K562 (cell line): ENCODE measurements around the gene C1QBP. TPM values are rescaled to one million over a fixed set of nuclear protein-coding genes. Genes with fewer than 3 reads are reported as not detected.

Source experiments
- CBX1 ChIP-seq: sonication (generic); IDR thresholded peaks from 2 replicates; pipeline ENCODE4 v1.6.1; 2016; ENCODE audit warnings: antibody characterized with exemption, low read depth, mild to moderate bottlenecking
- GABPA ChIP-seq: fragments of 200-800 bp; sonication (Bioruptor generic); conservative IDR thresholded peaks from 2 replicates; pipeline ENCODE4 v1.6.1; 2016; ENCODE audit warnings: low read depth, missing genetic modification characterization, missing compliant biosample characterization
- HDAC1 ChIP-seq, 2 experiments: fragments of 450-650 bp; IDR thresholded peaks; 2 replicates each; pipeline ENCODE4 v1.6.1; 2016 to 2017; ENCODE audit warnings: inconsistent platforms in 1 of 2, mild to moderate bottlenecking in 1 of 2, moderate library complexity in 1 of 2
- HNRNPK ChIP-seq: fragments of 200-400 bp; formaldehyde crosslinking; IDR thresholded peaks from one replicate; pipeline ENCODE4 v1.6.1; 2018; ENCODE audit warnings: mild to moderate bottlenecking, low read depth, low read length; ENCODE audit not compliant: poor library complexity, severe bottlenecking
- MYC ChIP-seq, 2 experiments: fragments of 250-450 bp in 1 of 2; sonication (Bioruptor Pico) in 1 of 2; IDR thresholded peaks; 2 replicates each; pipeline versions ENCODE4 v1.5.1 to v1.6.1; 2012 to 2021; ENCODE audit warnings: low read depth in 2 of 2, borderline replicate concordance in 1 of 2, improper control_type of control experiment in 1 of 2, low read length in 1 of 2, mild to moderate bottlenecking in 1 of 2, moderate library complexity in 1 of 2
- OTX1 ChIP-seq: fragments of 450-650 bp; formaldehyde crosslinking; IDR thresholded peaks from 2 replicates; pipeline ENCODE4 v1.4.0; 2022; ENCODE audit warnings: mild to moderate bottlenecking
- POLR2AphosphoS5 ChIP-seq: IDR thresholded peaks from 2 replicates; pipeline ENCODE4 v1.6.1; 2011; ENCODE audit warnings: mild to moderate bottlenecking, low read depth, low read length, moderate library complexity; ENCODE audit not compliant: control insufficient read depth, insufficient read depth
- RBBP5 ChIP-seq: fragments of 200-600 bp; sonication (generic); IDR thresholded peaks from 2 replicates; pipeline ENCODE4 v1.6.1; 2012; ENCODE audit warnings: borderline replicate concordance, mild to moderate bottlenecking, low read length, control low read depth, inconsistent platforms; ENCODE audit not compliant: insufficient read depth, poor library complexity, severe bottlenecking
- YY1 ChIP-seq, 3 experiments: IDR thresholded peaks; 2 replicates each; pipeline ENCODE4 v1.6.1; 2011; ENCODE audit warnings: low read length in 2 of 3, mild to moderate bottlenecking in 2 of 3, moderate library complexity in 2 of 3, borderline replicate concordance in 1 of 3, control low read depth in 1 of 3, low read depth in 1 of 3; ENCODE audit not compliant: insufficient read depth in 3 of 3, insufficient replicate concordance in 2 of 3, control insufficient read depth in 1 of 3, insufficient read length in 1 of 3; ENCODE audit errors: extremely low read depth in 1 of 3
- ZNF282 ChIP-seq: sonication (generic); formaldehyde crosslinking; IDR thresholded peaks from 2 replicates; pipeline ENCODE4 v1.8.1; 2023; ENCODE audit warnings: missing genetic modification reagents
- polyA plus RNA-seq, 8 experiments: library from polyadenylated mRNA; depleted of rRNA in 4 of 8; stranded (reverse) in 5 of 8; unstranded in 3 of 8; fragments of >200 nt; fragmentation: Nextera tagmentation in 2 of 8; fragmentation: Illumina TruSeq in 1 of 8; extraction: Ambion mirVana in 2 of 8; extraction: Trizol in 1 of 8; gene quantifications; 2 replicates each; pipeline versions ENCODE4 v1.2.1 to v1.2.3, GENCODE V29; 2011 to 2014; ENCODE audit warnings: inconsistent platforms in 1 of 8, missing spikeins in 1 of 8
- total RNA-seq, 7 experiments: library from RNA; depleted of rRNA in 6 of 7; stranded (reverse); fragments of >200 nt in 6 of 7; fragmentation: Illumina TruSeq in 2 of 7; extraction: Trizol in 2 of 7; gene quantifications; 2 replicates each; pipeline versions ENCODE4 v1.2.1 to v1.2.3, GENCODE V29; 2011 to 2021; ENCODE audit warnings: low replicate concordance in 1 of 7
- TF ChIP-seq, protein P1 (sequence below), 2 experiments: fragments of 150-350 bp in 1 of 2; IDR thresholded peaks; 2 replicates each; pipeline ENCODE4 v1.6.1; 2012 to 2016; ENCODE audit warnings: low read depth in 2 of 2, low read length in 2 of 2, mild to moderate bottlenecking in 1 of 2, moderate library complexity in 1 of 2
- TF ChIP-seq, protein P2 (sequence below): fragments of 250-450 bp; sonication (Bioruptor Pico); IDR thresholded peaks from 2 replicates; pipeline ENCODE4 v1.4.0; 2020; ENCODE audit warnings: mild to moderate bottlenecking, moderate library complexity, borderline replicate concordance
- TF ChIP-seq, protein P3 (sequence below): sonication (generic); formaldehyde crosslinking; IDR thresholded peaks from 2 replicates; pipeline ENCODE4 v1.8.0; 2022; ENCODE audit warnings: mild to moderate bottlenecking, missing genetic modification reagents
- TF ChIP-seq, protein P4 (sequence below): fragments of 450-650 bp; IDR thresholded peaks from one replicate; pipeline ENCODE4 v1.6.1; 2018; ENCODE audit warnings: mild to moderate bottlenecking, moderate library complexity; ENCODE audit not compliant: partially characterized antibody

Gene C1QBP
- total and polyA plus RNA-seq, 9 of the 15 experiments (the other 6 are each of a cell fraction or from before 2014, with no cell fraction given), result 90.7 to 665 (median 414) TPM

DNA sequence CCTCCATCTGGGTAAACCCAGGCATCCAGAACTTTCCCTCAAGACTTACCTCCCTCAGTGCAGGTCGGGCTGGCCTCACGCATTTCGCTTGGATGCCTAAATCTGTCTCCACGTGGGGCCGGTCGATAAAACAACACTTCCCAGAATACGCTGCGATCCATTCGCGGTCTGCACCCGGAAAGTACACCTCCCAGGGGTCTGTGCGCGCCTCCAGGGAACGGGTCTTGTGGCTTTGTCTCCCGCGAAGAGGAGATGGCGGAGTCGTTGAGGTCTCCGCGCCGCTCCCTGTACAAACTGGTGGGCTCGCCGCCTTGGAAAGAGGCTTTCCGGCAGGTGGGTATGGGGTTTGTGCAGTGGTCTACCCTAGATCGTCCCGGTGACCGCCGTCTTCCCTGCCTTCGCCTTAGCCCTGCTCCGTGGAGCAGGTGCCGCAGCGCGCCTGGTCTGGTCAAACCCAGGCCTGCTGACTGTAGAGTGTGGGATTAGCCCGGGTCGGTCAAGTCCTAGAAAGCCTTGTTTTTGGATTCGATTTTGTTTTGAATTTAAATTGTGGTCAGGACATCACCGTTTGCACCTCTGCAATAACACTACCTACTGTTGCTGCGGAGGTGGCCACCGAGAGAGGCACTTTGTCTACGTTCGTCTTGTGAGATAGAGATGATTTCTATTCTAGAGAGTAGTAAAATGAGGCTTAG lies 18.8 kb downstream of the C1QBP start, which contains the start of gene RPAIN (continued):
- TF ChIP-seq MYC (IDR thresholded peaks at IDR 0.05; ENCODE audit: low read depth, low read length) (peak; percentile 92), MYC (CRISPR knock-in tag; IDR thresholded peaks at IDR 0.05; ENCODE audit: borderline replicate concordance, low read depth) (no peak), HDAC1 (IDR thresholded peaks at IDR 0.05) (peak in 1 of 2 experiments; percentile 95; a peak in 2 of 4 replicates), POLR2AphosphoS5 (peak; percentile 79), YY1 (IDR thresholded peaks at IDR 0.05; ENCODE audit: borderline replicate concordance in 1 of 3, control insufficient read depth in 1 of 3, extremely low read depth in 1 of 3, insufficient read depth in 3 of 3, insufficient read length in 1 of 3, insufficient replicate concordance in 2 of 3, low read depth in 1 of 3, low read length in 2 of 3) (peak in 2 of 3 experiments; percentile 55 to 63), RBBP5 (peak; percentile 16), GABPA (tag) (peak; percentile 57; the same call in 1 of the 2 replicates), HNRNPK (no peak), ZNF282 (CRISPR knock-in tag) (no peak), CBX1 (0 out of 2 replicates have a peak, but pooled peaks have one; percentile 30), OTX1 (CRISPR knock-in tag) (no peak)
- TF ChIP-seq, protein P1, sequence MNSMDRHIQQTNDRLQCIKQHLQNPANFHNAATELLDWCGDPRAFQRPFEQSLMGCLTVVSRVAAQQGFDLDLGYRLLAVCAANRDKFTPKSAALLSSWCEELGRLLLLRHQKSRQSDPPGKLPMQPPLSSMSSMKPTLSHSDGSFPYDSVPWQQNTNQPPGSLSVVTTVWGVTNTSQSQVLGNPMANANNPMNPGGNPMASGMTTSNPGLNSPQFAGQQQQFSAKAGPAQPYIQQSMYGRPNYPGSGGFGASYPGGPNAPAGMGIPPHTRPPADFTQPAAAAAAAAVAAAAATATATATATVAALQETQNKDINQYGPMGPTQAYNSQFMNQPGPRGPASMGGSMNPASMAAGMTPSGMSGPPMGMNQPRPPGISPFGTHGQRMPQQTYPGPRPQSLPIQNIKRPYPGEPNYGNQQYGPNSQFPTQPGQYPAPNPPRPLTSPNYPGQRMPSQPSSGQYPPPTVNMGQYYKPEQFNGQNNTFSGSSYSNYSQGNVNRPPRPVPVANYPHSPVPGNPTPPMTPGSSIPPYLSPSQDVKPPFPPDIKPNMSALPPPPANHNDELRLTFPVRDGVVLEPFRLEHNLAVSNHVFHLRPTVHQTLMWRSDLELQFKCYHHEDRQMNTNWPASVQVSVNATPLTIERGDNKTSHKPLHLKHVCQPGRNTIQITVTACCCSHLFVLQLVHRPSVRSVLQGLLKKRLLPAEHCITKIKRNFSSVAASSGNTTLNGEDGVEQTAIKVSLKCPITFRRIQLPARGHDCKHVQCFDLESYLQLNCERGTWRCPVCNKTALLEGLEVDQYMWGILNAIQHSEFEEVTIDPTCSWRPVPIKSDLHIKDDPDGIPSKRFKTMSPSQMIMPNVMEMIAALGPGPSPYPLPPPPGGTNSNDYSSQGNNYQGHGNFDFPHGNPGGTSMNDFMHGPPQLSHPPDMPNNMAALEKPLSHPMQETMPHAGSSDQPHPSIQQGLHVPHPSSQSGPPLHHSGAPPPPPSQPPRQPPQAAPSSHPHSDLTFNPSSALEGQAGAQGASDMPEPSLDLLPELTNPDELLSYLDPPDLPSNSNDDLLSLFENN (IDR thresholded peaks at IDR 0.05; ENCODE audit: low read depth in 2 of 2, low read length in 2 of 2), result peak in 1 of 2 experiments; percentile 34; a peak in 1 of 4 replicates
- TF ChIP-seq, protein P2, sequence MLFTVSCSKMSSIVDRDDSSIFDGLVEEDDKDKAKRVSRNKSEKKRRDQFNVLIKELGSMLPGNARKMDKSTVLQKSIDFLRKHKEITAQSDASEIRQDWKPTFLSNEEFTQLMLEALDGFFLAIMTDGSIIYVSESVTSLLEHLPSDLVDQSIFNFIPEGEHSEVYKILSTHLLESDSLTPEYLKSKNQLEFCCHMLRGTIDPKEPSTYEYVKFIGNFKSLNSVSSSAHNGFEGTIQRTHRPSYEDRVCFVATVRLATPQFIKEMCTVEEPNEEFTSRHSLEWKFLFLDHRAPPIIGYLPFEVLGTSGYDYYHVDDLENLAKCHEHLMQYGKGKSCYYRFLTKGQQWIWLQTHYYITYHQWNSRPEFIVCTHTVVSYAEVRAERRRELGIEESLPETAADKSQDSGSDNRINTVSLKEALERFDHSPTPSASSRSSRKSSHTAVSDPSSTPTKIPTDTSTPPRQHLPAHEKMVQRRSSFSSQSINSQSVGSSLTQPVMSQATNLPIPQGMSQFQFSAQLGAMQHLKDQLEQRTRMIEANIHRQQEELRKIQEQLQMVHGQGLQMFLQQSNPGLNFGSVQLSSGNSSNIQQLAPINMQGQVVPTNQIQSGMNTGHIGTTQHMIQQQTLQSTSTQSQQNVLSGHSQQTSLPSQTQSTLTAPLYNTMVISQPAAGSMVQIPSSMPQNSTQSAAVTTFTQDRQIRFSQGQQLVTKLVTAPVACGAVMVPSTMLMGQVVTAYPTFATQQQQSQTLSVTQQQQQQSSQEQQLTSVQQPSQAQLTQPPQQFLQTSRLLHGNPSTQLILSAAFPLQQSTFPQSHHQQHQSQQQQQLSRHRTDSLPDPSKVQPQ (CRISPR knock-in tag), result no peak
- TF ChIP-seq, protein P3, sequence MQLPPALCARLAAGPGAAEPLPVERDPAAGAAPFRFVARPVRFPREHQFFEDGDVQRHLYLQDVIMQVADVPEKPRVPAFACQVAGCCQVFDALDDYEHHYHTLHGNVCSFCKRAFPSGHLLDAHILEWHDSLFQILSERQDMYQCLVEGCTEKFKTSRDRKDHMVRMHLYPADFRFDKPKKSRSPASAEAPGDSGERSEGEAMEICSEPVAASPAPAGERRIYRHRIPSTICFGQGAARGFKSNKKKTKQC, result peak; percentile 25; the same call in 1 of the 2 replicates
- TF ChIP-seq, protein P4, sequence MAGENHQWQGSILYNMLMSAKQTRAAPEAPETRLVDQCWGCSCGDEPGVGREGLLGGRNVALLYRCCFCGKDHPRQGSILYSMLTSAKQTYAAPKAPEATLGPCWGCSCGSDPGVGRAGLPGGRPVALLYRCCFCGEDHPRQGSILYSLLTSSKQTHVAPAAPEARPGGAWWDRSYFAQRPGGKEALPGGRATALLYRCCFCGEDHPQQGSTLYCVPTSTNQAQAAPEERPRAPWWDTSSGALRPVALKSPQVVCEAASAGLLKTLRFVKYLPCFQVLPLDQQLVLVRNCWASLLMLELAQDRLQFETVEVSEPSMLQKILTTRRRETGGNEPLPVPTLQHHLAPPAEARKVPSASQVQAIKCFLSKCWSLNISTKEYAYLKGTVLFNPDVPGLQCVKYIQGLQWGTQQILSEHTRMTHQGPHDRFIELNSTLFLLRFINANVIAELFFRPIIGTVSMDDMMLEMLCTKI, result no peak
